Omental fat pad (tissue), 4 donors: ENCODE data around the gene PLPP1. TPM values are rescaled to one million over a fixed set of nuclear protein-coding genes. Genes with fewer than 3 reads are reported as not detected.
A peak's percentile ranks its signal among the peaks of the same experiment; 100 is the strongest.

Experiments used
- ATAC-seq: fragments of 150-250 bp; one replicate; pipeline ENCODE4 v1.9.1; 2016; ENCODE audit warnings: mild to moderate bottlenecking, moderate library complexity; ENCODE audit not compliant: low FRiP score
- DNase-seq: peaks from one replicate; pipeline ENCODE4 v3.0.0-alpha.2; 2019; ENCODE audit warnings: low spot score
- CTCF ChIP-seq, 3 donors: fragments of 450-650 bp; IDR thresholded peaks; one replicate each; pipeline ENCODE4 v1.5.1; 2016 to 2017; ENCODE audit warnings: antibody characterized with exemption in 3 of 3, mild to moderate bottlenecking in 3 of 3, moderate library complexity in 2 of 3
- total RNA-seq, 4 donors: library from RNA; depleted of rRNA; stranded (reverse); fragments of >200 nt; gene quantifications; one replicate each; pipeline ENCODE4 v1.1.0, GENCODE V29; 2016

PLPP1 gene
- total RNA-seq, 4 donors from 2014 or later = 248 to 593 (median 409) TPM

GRCh38 chr5:55445791-55446190 is 89.0 kb downstream of the PLPP1 start:
- no peak for TF ChIP-seq CTCF (IDR thresholded peaks at IDR 0.05)
- ATAC-seq = no peak
- DNase-seq = no peak

GRCh38 chr5:55441954-55442353 is 92.8 kb downstream of the PLPP1 start:
- DNase-seq (no peak), ATAC-seq (no peak)
- TF ChIP-seq CTCF (IDR thresholded peaks at IDR 0.05) = no peak

GRCh38 chr5:55441107-55441771 is 93.5 kb downstream of the PLPP1 start:
- DNase-seq (no peak), ATAC-seq (no peak)
- TF ChIP-seq CTCF (IDR thresholded peaks at IDR 0.05) = no peak

GRCh38 chr5:55440188-55440646 is 94.5 kb downstream of the PLPP1 start:
- DNase-seq (no peak), ATAC-seq (no peak)
- no peak for TF ChIP-seq CTCF (IDR thresholded peaks at IDR 0.05)

- ATAC-seq = no peak
- no peak for TF ChIP-seq CTCF (IDR thresholded peaks at IDR 0.05)
- no peak for DNase-seq
Measured at GRCh38 chr5:55438998-55439397, 95.8 kb downstream of the PLPP1 start.

GRCh38 chr5:55437859-55438206 is 96.9 kb downstream of the PLPP1 start:
- peak; percentile 23 for ATAC-seq
- TF ChIP-seq CTCF (IDR thresholded peaks at IDR 0.05) = no peak
- DNase-seq = no peak

GRCh38 chr5:55437452-55437851 is 97.3 kb downstream of the PLPP1 start:
- no peak for ATAC-seq
- DNase-seq = no peak
- TF ChIP-seq CTCF (IDR thresholded peaks at IDR 0.05) = no peak
